Ramos (cell line): ENCODE results near the gene TEDDM1.

ENCODE experiments used
- in situ Hi-C: fragments of 300-500 bp; cut with MboI; formaldehyde crosslinking; loops from one replicate; pipeline ENCODE4 v1.14.3; 2022; ENCODE audit warnings: low sequenced_read_pairs; ENCODE audit not compliant: unreplicated experiment

Gene TEDDM1

GRCh38 chr1:182400567-182400966 lies at the start of gene TEDDM1:
TSS of gene TEDDM1 (minus strand) at chr1:182400667. CDS start at chr1:182400485, 182 bp downstream.
- in situ Hi-C loops: no loop called here

GRCh38 chr1:182450087-182450486 lies 49.6 kb upstream of the TEDDM1 start, which contains the start of gene RGSL1:
TSS of gene RGSL1 (plus strand) at chr1:182450146. CDS start at chr1:182450166, 20 bp downstream.
- in situ Hi-C loops: loop anchor here (5.0 kb wide), 1 partner anchor 147 kb away; no protein-coding TSS in a partner anchor

- in situ Hi-C loops: loop anchor here (5.0 kb wide), 1 partner anchor 340 kb away; the partner anchor contains the start of gene NPL
Observed at GRCh38 chr1:182447660-182448059, 47.2 kb upstream of the TEDDM1 start.

- in situ Hi-C loops: loop anchor here (5.0 kb wide), 1 partner anchor 340 kb away; the partner anchor contains the start of gene NPL
Observed at GRCh38 chr1:182447124-182447523, 46.7 kb upstream of the TEDDM1 start.

- in situ Hi-C loops: loop anchor here (5.0 kb wide), 1 partner anchor 341 kb away; the partner anchor contains the start of gene NPL
Observed at GRCh38 chr1:182446033-182446669, 45.7 kb upstream of the TEDDM1 start.

GRCh38 chr1:182444497-182444896 lies 44.0 kb upstream of the TEDDM1 start:
- in situ Hi-C loops: no loop called here

- in situ Hi-C loops: no loop called here
Observed at GRCh38 chr1:182442333-182442732, 41.9 kb upstream of the TEDDM1 start.

- in situ Hi-C loops: no loop called here
Observed at GRCh38 chr1:182441719-182442118, 41.3 kb upstream of the TEDDM1 start.

GRCh38 chr1:182438326-182438725 lies 37.9 kb upstream of the TEDDM1 start:
- in situ Hi-C loops: no loop called here

- in situ Hi-C loops: no loop called here
Observed at GRCh38 chr1:182433580-182433979, 33.1 kb upstream of the TEDDM1 start.

- in situ Hi-C loops: no loop called here
Observed at GRCh38 chr1:182431278-182431677, 30.8 kb upstream of the TEDDM1 start.

GRCh38 chr1:182430263-182431068 lies 30.0 kb upstream of the TEDDM1 start:
- in situ Hi-C loops: no loop called here

GRCh38 chr1:182428043-182428442 lies 27.6 kb upstream of the TEDDM1 start:
- in situ Hi-C loops: no loop called here

GRCh38 chr1:182426442-182427430 lies 26.3 kb upstream of the TEDDM1 start:
- in situ Hi-C loops: no loop called here

- in situ Hi-C loops: no loop called here
Observed at GRCh38 chr1:182415789-182416188, 15.3 kb upstream of the TEDDM1 start.

- in situ Hi-C loops: no loop called here
Observed at GRCh38 chr1:182413969-182414368, 13.5 kb upstream of the TEDDM1 start.

- in situ Hi-C loops: no loop called here
Observed at GRCh38 chr1:182413486-182413885, 13.0 kb upstream of the TEDDM1 start.

GRCh38 chr1:182410620-182411273 lies 10.3 kb upstream of the TEDDM1 start:
- in situ Hi-C loops: no loop called here

GRCh38 chr1:182410138-182410537 lies 9.7 kb upstream of the TEDDM1 start:
- in situ Hi-C loops: no loop called here
